DMS 273 (cell line): Measurements from ENCODE around the gene SLC33A1.
"Not testable (repeated sequence)": the region's sequence is repeated elsewhere in the genome, so short reads cannot be mapped to it uniquely, and the experiment has no call there.

ENCODE experiments used
- DNase-seq: peaks from one replicate; lab custom pipeline; 2025; ENCODE audit not compliant: unreplicated experiment; lab: John Stamatoyannopoulos, UW

Gene SLC33A1

GRCh38 chr3:155862290-155862982 is 8.2 kb upstream of the SLC33A1 start:
- peak; percentile 72 for DNase-seq

- no peak for DNase-seq
Observed at GRCh38 chr3:155861476-155862183, 7.4 kb upstream of the SLC33A1 start.

- DNase-seq: not testable (repeated sequence)
Observed at GRCh38 chr3:155860424-155860823, 6.2 kb upstream of the SLC33A1 start.

- DNase-seq: peak; percentile 60
Observed at GRCh38 chr3:155859859-155860258, 5.6 kb upstream of the SLC33A1 start.

GRCh38 chr3:155853214-155854140 is 750 bp downstream of the SLC33A1 start:
- DNase-seq: peak; percentile 73

GRCh38 chr3:155852341-155852740 is 1.9 kb downstream of the SLC33A1 start:
- no peak for DNase-seq

GRCh38 chr3:155849404-155849803 is 4.8 kb downstream of the SLC33A1 start:
- DNase-seq: not testable (repeated sequence)

- no peak for DNase-seq
Observed at GRCh38 chr3:155847993-155848392, 6.2 kb downstream of the SLC33A1 start.

- no peak for DNase-seq
Observed at GRCh38 chr3:155846119-155846518, 8.1 kb downstream of the SLC33A1 start.

GRCh38 chr3:155843569-155843968 is 10.7 kb downstream of the SLC33A1 start:
- DNase-seq: no peak

- DNase-seq: no peak
Observed at GRCh38 chr3:155835341-155836071, 18.7 kb downstream of the SLC33A1 start.

GRCh38 chr3:155828490-155829098 is 25.6 kb downstream of the SLC33A1 start:
- not testable (repeated sequence) for DNase-seq

- DNase-seq: no peak
Observed at GRCh38 chr3:155815030-155815545, 39.1 kb downstream of the SLC33A1 start.

GRCh38 chr3:155813224-155813623 is 41.0 kb downstream of the SLC33A1 start:
- DNase-seq: not testable (repeated sequence)

GRCh38 chr3:155809181-155809580 is 45.0 kb downstream of the SLC33A1 start:
- no peak for DNase-seq

- no peak for DNase-seq
Observed at GRCh38 chr3:155807823-155808222, 46.4 kb downstream of the SLC33A1 start.

- peak; percentile 91 for DNase-seq
Observed at GRCh38 chr3:155805802-155806618, 48.2 kb downstream of the SLC33A1 start, which contains the start of gene C3orf33. Gene C3orf33, minus strand, starts transcription at chr3:155806278. Its CDS starts 26 bp downstream, at chr3:155806252.

GRCh38 chr3:155805204-155805801 is 48.9 kb downstream of the SLC33A1 start:
- no peak for DNase-seq

GRCh38 chr3:155804323-155804722 is 49.9 kb downstream of the SLC33A1 start:
- no peak for DNase-seq
